Fibroblast of lung (primary cell): ENCODE results near the gene LAYN.

Experiments
- CTCF ChIP-seq, 2 donors: IDR thresholded peaks in 1 of 2; conservative IDR thresholded peaks in 1 of 2; 1 replicate in 1 of 2; 2 replicates in 1 of 2; pipeline ENCODE4 v1.5.1; 2011 to 2012; ENCODE audit warnings: low read length in 2 of 2, control low read depth in 1 of 2, inconsistent platforms in 1 of 2, low read depth in 1 of 2, mild to moderate bottlenecking in 1 of 2
- EZH2 ChIP-seq: IDR thresholded peaks from 2 replicates; pipeline ENCODE4 v1.5.1; 2012; ENCODE audit warnings: low read length, control low read depth, mild to moderate bottlenecking; ENCODE audit errors: missing control alignments

GRCh38 chr11:111555255-111555654 is 14.7 kb downstream of the LAYN start:
- no peak for TF ChIP-seq CTCF (conservative IDR thresholded peaks at IDR 0.05 in 1 of 2, IDR thresholded peaks at IDR 0.05 in 1 of 2; ENCODE audit: low read depth in 1 of 2, low read length in 2 of 2)
- TF ChIP-seq EZH2, result no peak
